CD14-positive monocyte (primary cell): ENCODE results near the gene S100A1. TPM values are rescaled to one million over a fixed set of nuclear protein-coding genes. Genes with fewer than 3 reads are reported as not detected.

ENCODE experiments used
- DNase-seq, 3 donors: peaks; one replicate each; pipeline ENCODE4 v3.0.0-alpha.2; 2011 to 2022
- H2AFZ ChIP-seq: 2 replicates; pipeline ENCODE4 v1.6.0; 2012; ENCODE audit warnings: mild to moderate bottlenecking, low read depth, low read length, inconsistent platforms; ENCODE audit not compliant: insufficient read depth, poor library complexity, severe bottlenecking
- H3K27ac ChIP-seq, 2 donors: 1 replicate in 1 of 2; 2 replicates in 1 of 2; pipeline ENCODE4 v1.5.1; 2012 to 2013; ENCODE audit warnings: low read length in 2 of 2, control low read depth in 1 of 2, inconsistent platforms in 1 of 2, low read depth in 1 of 2, mild to moderate bottlenecking in 1 of 2
- H3K27me3 ChIP-seq, 2 donors: one replicate each; pipeline versions ENCODE4 v1.6.0 to v1.6.1; 2011 to 2013; ENCODE audit warnings: low read length in 2 of 2; ENCODE audit not compliant: control insufficient read depth in 2 of 2, insufficient read depth in 2 of 2
- H3K36me3 ChIP-seq, 2 donors: replicated peaks in 1 of 2; 1 replicate in 1 of 2; 2 replicates in 1 of 2; pipeline versions ENCODE4 v1.5.1 to v1.6.1; 2012 to 2013; ENCODE audit warnings: low read length in 2 of 2, control low read depth in 1 of 2, inconsistent platforms in 1 of 2, mild to moderate bottlenecking in 1 of 2; ENCODE audit not compliant: insufficient read depth in 2 of 2, control insufficient read depth in 1 of 2
- H3K4me1 ChIP-seq, 2 donors: 1 replicate in 1 of 2; 2 replicates in 1 of 2; pipeline versions ENCODE4 v1.5.1 to v1.6.1; 2012 to 2013; ENCODE audit warnings: low read length in 2 of 2, control low read depth in 1 of 2, inconsistent platforms in 1 of 2, mild to moderate bottlenecking in 1 of 2, moderate library complexity in 1 of 2; ENCODE audit not compliant: insufficient read depth in 2 of 2, control insufficient read depth in 1 of 2
- H3K4me2 ChIP-seq: replicated peaks from 2 replicates; pipeline ENCODE3; 2012; ENCODE audit warnings: low read length, moderate library complexity, mild to moderate bottlenecking; ENCODE audit not compliant: poor library complexity, severe bottlenecking; ENCODE audit errors: extremely low read depth
- H3K4me3 ChIP-seq, 3 experiments: fragments of 200-600 bp in 1 of 3; sonication (generic) in 1 of 3; replicated peaks in 1 of 3; 1 replicate in 2 of 3; 2 replicates in 1 of 3; pipeline ENCODE4 v1.5.1; 2011 to 2013; ENCODE audit warnings: low read length in 3 of 3, mild to moderate bottlenecking in 3 of 3, control low read depth in 2 of 3, low read depth in 2 of 3, inconsistent platforms in 1 of 3, moderate library complexity in 1 of 3
- H3K79me2 ChIP-seq: 2 replicates; pipeline ENCODE4 v1.6.0; 2012; ENCODE audit warnings: mild to moderate bottlenecking, control low read depth, inconsistent platforms, low read length, moderate library complexity; ENCODE audit not compliant: insufficient read depth
- H3K9ac ChIP-seq: 2 replicates; pipeline ENCODE4 v1.6.0; 2017; ENCODE audit warnings: low read length, mild to moderate bottlenecking; ENCODE audit not compliant: insufficient read depth, poor library complexity, severe bottlenecking
- H3K9me3 ChIP-seq, 2 donors: replicated peaks in 1 of 2; 1 replicate in 1 of 2; 2 replicates in 1 of 2; pipeline versions ENCODE4 v1.5.1 to v1.6.1; 2012 to 2013; ENCODE audit warnings: low read length in 2 of 2, control low read depth in 1 of 2; ENCODE audit not compliant: control insufficient read depth in 1 of 2, insufficient read depth in 1 of 2
- H4K20me1 ChIP-seq: 2 replicates; pipeline ENCODE4 v1.6.0; 2012; ENCODE audit warnings: mild to moderate bottlenecking, low read length, control low read depth, moderate library complexity; ENCODE audit not compliant: insufficient read depth
- H3K27ac Mint-ChIP-seq, 7 donors: one replicate each; pipeline ENCODE4 v1.8.0; 2020; ENCODE audit warnings: mild to moderate bottlenecking in 7 of 7, mixed read lengths in 7 of 7, moderate library complexity in 6 of 7, inconsistent platforms in 2 of 7
- H3K27me3 Mint-ChIP-seq, 3 donors: one replicate each; pipeline ENCODE4 v1.8.0; 2021 to 2022; ENCODE audit warnings: low read depth in 3 of 3, mild to moderate bottlenecking in 3 of 3, mixed read lengths in 3 of 3, moderate library complexity in 3 of 3, inconsistent platforms in 1 of 3
- H3K36me3 Mint-ChIP-seq, 2 donors: one replicate each; pipeline ENCODE4 v1.8.0; 2020; ENCODE audit warnings: mixed read lengths in 2 of 2, inconsistent platforms in 1 of 2, mild to moderate bottlenecking in 1 of 2
- H3K4me1 Mint-ChIP-seq: one replicate; pipeline ENCODE4 v1.8.0; 2020; ENCODE audit warnings: mild to moderate bottlenecking, mixed read lengths
- H3K4me3 Mint-ChIP-seq, 2 donors: one replicate each; pipeline ENCODE4 v1.8.0; 2020; ENCODE audit warnings: mild to moderate bottlenecking in 2 of 2, mixed read lengths in 2 of 2, moderate library complexity in 1 of 2
- H3K9me3 Mint-ChIP-seq, 7 donors: one replicate each; pipeline ENCODE4 v1.8.0; 2020 to 2022; ENCODE audit warnings: mixed read lengths in 7 of 7, mild to moderate bottlenecking in 6 of 7, moderate library complexity in 6 of 7, inconsistent platforms in 2 of 7
- WGBS: methylation state at CpG from one replicate; pipeline ENCODE4 v1.1.5; 2013; ENCODE audit warnings: missing lambda C conversion rate; ENCODE audit not compliant: insufficient coverage; 5-methylcytosine and 5-hydroxymethylcytosine counted together
- intact Hi-C, 2 donors: fragments of 100-400 bp; cut with micrococcal nuclease; formaldehyde crosslinking; loops; one replicate each; pipeline versions ENCODE4 v1.15.0 to v1.15.1; 2023
- polyA plus RNA-seq, 3 donors: library from polyadenylated mRNA; depleted of rRNA in 1 of 3; unstranded in 2 of 3; stranded (reverse) in 1 of 3; fragments of 300-500 nt in 2 of 3; fragments of >200 nt in 1 of 3; fragmentation: Illumina TruSeq in 2 of 3; gene quantifications; 1 replicate in 2 of 3; 2 replicates in 1 of 3; pipeline ENCODE4 v1.2.3, GENCODE V29; 2012 to 2021
- TF ChIP-seq, protein P1 (sequence below): fragments of 200-600 bp; IDR thresholded peaks from one replicate; pipeline ENCODE4 v1.8.0; 2022; ENCODE audit warnings: antibody characterized with exemption, mild to moderate bottlenecking

S100A1 gene
- polyA plus RNA-seq, 3 donors = not detected

DNA sequence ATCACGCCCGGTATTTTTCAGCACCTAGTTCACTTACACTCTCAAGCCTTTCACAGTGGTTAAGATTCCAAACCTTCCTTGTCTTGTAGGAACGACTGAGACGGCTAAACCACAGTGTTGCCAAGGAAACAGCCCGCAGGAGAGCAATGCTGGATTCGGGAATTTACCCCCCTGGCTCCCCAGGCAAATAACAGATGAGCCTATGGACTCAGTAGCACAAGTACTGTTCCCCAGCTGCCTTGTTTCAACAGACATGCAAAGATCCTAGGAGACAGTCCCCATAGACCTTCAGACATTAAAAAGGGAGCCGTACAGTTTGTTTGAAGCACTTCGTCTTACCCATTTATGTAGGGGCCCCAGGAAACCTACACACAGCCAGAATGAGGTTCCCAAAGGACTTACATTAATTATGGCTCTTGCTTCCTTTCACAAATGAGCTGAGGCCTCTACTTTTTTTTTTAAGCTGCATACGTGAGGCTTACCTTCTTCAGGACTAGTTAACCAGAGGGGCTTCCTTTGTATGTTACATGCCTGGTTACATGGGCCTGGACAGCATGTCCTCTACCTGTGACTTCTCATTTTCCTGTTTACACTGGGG lies 33.0 kb downstream of the S100A1 start:
- TF ChIP-seq, protein P1, sequence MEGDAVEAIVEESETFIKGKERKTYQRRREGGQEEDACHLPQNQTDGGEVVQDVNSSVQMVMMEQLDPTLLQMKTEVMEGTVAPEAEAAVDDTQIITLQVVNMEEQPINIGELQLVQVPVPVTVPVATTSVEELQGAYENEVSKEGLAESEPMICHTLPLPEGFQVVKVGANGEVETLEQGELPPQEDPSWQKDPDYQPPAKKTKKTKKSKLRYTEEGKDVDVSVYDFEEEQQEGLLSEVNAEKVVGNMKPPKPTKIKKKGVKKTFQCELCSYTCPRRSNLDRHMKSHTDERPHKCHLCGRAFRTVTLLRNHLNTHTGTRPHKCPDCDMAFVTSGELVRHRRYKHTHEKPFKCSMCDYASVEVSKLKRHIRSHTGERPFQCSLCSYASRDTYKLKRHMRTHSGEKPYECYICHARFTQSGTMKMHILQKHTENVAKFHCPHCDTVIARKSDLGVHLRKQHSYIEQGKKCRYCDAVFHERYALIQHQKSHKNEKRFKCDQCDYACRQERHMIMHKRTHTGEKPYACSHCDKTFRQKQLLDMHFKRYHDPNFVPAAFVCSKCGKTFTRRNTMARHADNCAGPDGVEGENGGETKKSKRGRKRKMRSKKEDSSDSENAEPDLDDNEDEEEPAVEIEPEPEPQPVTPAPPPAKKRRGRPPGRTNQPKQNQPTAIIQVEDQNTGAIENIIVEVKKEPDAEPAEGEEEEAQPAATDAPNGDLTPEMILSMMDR = no peak
- Mint-ChIP-seq H3K4me1 (peaks cover 15% of the 10 kb centered on the region), H3K4me3 (no peak overlapping the region), H3K27me3 (no peaks in the 10 kb centered on the region), H3K9me3 (no peaks in the 10 kb centered on the region), H3K27ac (peak overlapping the region in 6 of 7 donors; percentile 13 to 58 (median 46)), H3K36me3 (peaks cover 51 to 62% of the 10 kb centered on the region in 2 donors)
- WGBS = 82% methylated on average over 7 of the region's 9 CpGs
- no peaks in the 10 kb centered on the region for H3K9me3 ChIP-seq
- peaks cover 17 to 23% of the 10 kb centered on the region in 2 donors for H3K4me1 ChIP-seq
- no peak overlapping the region for H3K4me3 ChIP-seq
- H4K20me1 ChIP-seq = peaks cover 11% of the 10 kb centered on the region
- H3K4me2 ChIP-seq = no peak overlapping the region
- H3K9ac ChIP-seq = no peak overlapping the region
- H3K79me2 ChIP-seq = peaks cover 26% of the 10 kb centered on the region
- H3K36me3 ChIP-seq = peaks cover 58 to 64% of the 10 kb centered on the region in 2 donors
- H3K27ac ChIP-seq = no peak overlapping the region
- DNase-seq = no peak
- H3K27me3 ChIP-seq = no peaks in the 10 kb centered on the region
- no peak overlapping the region for H2AFZ ChIP-seq
- intact Hi-C loops = no loop called here

- Histone ChIP-seq H3K27ac (no peak overlapping the region), H3K79me2 (peaks cover 29% of the 10 kb centered on the region), H3K27me3 (no peaks in the 10 kb centered on the region), H3K4me2 (no peak overlapping the region), H3K9me3 (no peaks in the 10 kb centered on the region), H3K36me3 (peaks cover 66 to 75% of the 10 kb centered on the region in 2 donors), H4K20me1 (peaks cover 11% of the 10 kb centered on the region), H2AFZ (no peak overlapping the region), H3K4me3 (no peak overlapping the region), H3K9ac (no peak overlapping the region), H3K4me1 (peaks cover 17 to 23% of the 10 kb centered on the region in 2 donors)
- H3K4me1 Mint-ChIP-seq = peaks cover 15% of the 10 kb centered on the region
- no peaks in the 10 kb centered on the region for H3K27me3 Mint-ChIP-seq
- WGBS = no CpG with 5 or more reads among the region's 2 CpGs
- peak overlapping the region in 3 of 7 donors; percentile 37 to 65 (median 60) for H3K27ac Mint-ChIP-seq
- H3K9me3 Mint-ChIP-seq = no peaks in the 10 kb centered on the region
- TF ChIP-seq, protein P1 = no peak
- H3K4me3 Mint-ChIP-seq = no peak overlapping the region
- no peak for DNase-seq
- peaks cover 61 to 73% of the 10 kb centered on the region in 2 donors for H3K36me3 Mint-ChIP-seq
- intact Hi-C loops = no loop called here
Observed at GRCh38 chr1:153662269-153662668, 34.0 kb downstream of the S100A1 start.
